RWPE2 (cell line): ENCODE results near the gene GALNT18.

Experiments used
- ATAC-seq: fragments of 200-7000 bp; cut with Tn5 transposase; 3 replicates; pipeline ENCODE4 v1.9.1; 2021; ENCODE audit warnings: low read depth
- DNase-seq: peaks from one replicate; pipeline ENCODE4 v3.0.0-alpha.2; 2020; ENCODE audit warnings: low spot score
- H3K27ac ChIP-seq: fragments of 450-650 bp; 2 replicates; pipeline ENCODE4 v1.5.1; 2017; ENCODE audit warnings: mild to moderate bottlenecking; ENCODE audit not compliant: poor library complexity, severe bottlenecking
- H3K27me3 ChIP-seq: fragments of 250-450 bp; sonication (Bioruptor Pico); 2 replicates; pipeline ENCODE4 v1.5.1; 2021; ENCODE audit warnings: mild to moderate bottlenecking, moderate library complexity; ENCODE audit not compliant: insufficient read depth, poor library complexity, severe bottlenecking
- H3K36me3 ChIP-seq: fragments of 250-450 bp; sonication (Bioruptor Pico); 2 replicates; pipeline ENCODE4 v1.5.1; 2020; ENCODE audit warnings: low read depth, mild to moderate bottlenecking, moderate library complexity
- H3K4me1 ChIP-seq: fragments of 250-450 bp; sonication (Bioruptor Pico); 2 replicates; pipeline ENCODE4 v1.5.1; 2021; ENCODE audit warnings: mild to moderate bottlenecking, moderate library complexity; ENCODE audit not compliant: insufficient read depth, poor library complexity, severe bottlenecking
- H3K4me3 ChIP-seq: fragments of 250-450 bp; sonication (Bioruptor Pico); 2 replicates; pipeline ENCODE4 v1.5.1; 2021; ENCODE audit warnings: mild to moderate bottlenecking, moderate library complexity; ENCODE audit not compliant: severe bottlenecking
- H3K9me3 ChIP-seq: fragments of 250-450 bp; sonication (Bioruptor Pico); 2 replicates; pipeline ENCODE4 v1.5.1; 2021; ENCODE audit warnings: mild to moderate bottlenecking, moderate library complexity; ENCODE audit not compliant: severe bottlenecking
- TF ChIP-seq, protein P1 (sequence below): fragments of 450-650 bp; IDR thresholded peaks from one replicate; pipeline ENCODE4 v1.5.1; 2017; ENCODE audit warnings: mild to moderate bottlenecking, moderate library complexity; ENCODE audit not compliant: poor library complexity, severe bottlenecking

The GALNT18 gene

DNA sequence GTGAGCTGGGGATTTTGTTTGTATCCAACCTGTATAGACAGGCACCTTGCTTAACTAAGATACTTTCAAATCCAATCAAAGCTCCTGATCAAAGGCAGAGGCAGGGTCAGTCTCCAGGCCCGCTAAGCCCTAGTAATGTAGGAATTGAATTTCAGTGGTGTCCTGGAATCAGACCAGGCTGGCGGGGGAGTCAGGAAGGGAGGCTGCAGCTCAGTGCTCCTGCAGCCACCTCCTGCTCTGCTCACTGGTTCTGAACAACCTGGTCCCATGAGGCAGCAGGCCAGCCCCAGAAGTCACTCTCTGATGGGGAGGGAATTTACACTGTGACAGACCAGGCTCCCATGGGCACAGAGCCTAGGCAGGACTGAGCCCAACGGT, 38.5 kb upstream of the GALNT18 start:
- no peak for ATAC-seq
- Histone ChIP-seq H3K27me3 (peaks cover 5% of the 10 kb centered on the region), H3K4me3 (no peak overlapping the region), H3K27ac (no peak overlapping the region), H3K36me3 (no peaks in the 10 kb centered on the region), H3K9me3 (no peaks in the 10 kb centered on the region), H3K4me1 (no peaks in the 10 kb centered on the region)
- no peak for DNase-seq
- TF ChIP-seq, protein P1, sequence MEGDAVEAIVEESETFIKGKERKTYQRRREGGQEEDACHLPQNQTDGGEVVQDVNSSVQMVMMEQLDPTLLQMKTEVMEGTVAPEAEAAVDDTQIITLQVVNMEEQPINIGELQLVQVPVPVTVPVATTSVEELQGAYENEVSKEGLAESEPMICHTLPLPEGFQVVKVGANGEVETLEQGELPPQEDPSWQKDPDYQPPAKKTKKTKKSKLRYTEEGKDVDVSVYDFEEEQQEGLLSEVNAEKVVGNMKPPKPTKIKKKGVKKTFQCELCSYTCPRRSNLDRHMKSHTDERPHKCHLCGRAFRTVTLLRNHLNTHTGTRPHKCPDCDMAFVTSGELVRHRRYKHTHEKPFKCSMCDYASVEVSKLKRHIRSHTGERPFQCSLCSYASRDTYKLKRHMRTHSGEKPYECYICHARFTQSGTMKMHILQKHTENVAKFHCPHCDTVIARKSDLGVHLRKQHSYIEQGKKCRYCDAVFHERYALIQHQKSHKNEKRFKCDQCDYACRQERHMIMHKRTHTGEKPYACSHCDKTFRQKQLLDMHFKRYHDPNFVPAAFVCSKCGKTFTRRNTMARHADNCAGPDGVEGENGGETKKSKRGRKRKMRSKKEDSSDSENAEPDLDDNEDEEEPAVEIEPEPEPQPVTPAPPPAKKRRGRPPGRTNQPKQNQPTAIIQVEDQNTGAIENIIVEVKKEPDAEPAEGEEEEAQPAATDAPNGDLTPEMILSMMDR: no peak

DNA sequence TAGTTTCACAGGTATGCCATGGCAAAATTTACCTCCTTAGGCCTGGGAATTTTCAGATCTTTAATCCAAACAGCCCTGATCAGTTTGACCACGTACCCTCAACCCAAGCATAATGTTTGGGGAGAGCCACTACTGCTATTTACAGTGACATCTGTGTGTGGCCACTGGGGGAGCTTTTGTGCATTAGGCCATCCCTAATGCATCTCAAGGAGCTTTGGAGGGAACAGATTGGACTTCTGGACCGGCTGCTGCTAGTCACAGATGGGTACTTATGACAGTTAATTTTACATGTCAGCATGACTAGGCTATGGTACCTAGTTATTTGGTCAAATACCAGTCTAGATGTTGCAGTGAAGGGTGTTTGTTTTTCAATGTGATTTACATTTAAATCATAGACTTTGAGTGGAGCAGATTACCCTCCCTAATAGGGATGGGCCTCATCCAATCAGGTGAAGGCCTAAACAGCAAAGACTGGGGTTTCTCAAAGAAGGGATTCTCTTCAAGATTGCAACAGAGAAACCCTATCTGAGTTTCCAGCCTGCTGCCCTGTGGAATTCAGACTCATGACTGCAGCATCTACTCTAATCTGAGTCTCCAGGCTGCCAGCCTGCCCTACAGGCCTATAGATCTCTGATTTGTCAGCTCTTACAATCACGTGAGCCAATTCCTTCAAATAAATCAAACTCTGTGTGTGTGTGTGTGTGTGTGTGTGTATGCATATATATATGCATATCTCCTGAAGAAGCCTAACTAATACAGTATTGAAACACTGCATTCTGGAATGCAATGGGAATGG, 38.0 kb upstream of the GALNT18 start:
- ATAC-seq: no peak
- Histone ChIP-seq H3K4me3 (no peak overlapping the region), H3K27ac (no peak overlapping the region), H3K9me3 (no peaks in the 10 kb centered on the region), H3K4me1 (no peaks in the 10 kb centered on the region), H3K36me3 (no peaks in the 10 kb centered on the region), H3K27me3 (peaks cover 5% of the 10 kb centered on the region)
- no peak for DNase-seq
- TF ChIP-seq, protein P1: peak; percentile 22

- Histone ChIP-seq H3K9me3 (no peaks in the 10 kb centered on the region), H3K27me3 (no peaks in the 10 kb centered on the region), H3K36me3 (no peaks in the 10 kb centered on the region), H3K4me3 (no peak overlapping the region), H3K27ac (no peak overlapping the region), H3K4me1 (no peaks in the 10 kb centered on the region)
- ATAC-seq: no peak
- no peak for DNase-seq
- TF ChIP-seq, protein P1: no peak
Measured at GRCh38 chr11:11657218-11657955, 35.6 kb upstream of the GALNT18 start.

DNA sequence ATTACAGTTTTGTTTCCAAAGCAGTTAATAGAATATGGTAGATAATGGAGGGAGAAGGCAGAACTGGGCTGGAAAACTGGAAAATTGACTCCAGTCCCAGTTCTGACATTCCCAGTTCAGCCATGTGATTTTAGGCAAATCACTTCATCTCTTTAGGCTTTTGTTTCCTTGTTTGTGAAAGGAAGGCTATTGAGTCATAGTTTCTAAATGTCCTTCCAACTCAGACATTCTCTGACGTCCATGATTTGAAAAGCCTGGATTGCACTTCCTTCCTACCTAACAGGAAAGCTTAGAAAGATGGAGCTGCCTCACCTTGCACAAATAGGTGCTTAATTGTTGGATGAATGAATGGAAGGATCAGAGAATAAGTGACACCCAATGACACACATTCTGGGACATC, 19.8 kb upstream of the GALNT18 start:
- Histone ChIP-seq H3K36me3 (no peaks in the 10 kb centered on the region), H3K9me3 (no peaks in the 10 kb centered on the region), H3K4me1 (no peaks in the 10 kb centered on the region), H3K27me3 (no peaks in the 10 kb centered on the region), H3K27ac (no peak overlapping the region), H3K4me3 (no peak overlapping the region)
- no peak for ATAC-seq
- TF ChIP-seq, protein P1: no peak
- DNase-seq: no peak

DNA sequence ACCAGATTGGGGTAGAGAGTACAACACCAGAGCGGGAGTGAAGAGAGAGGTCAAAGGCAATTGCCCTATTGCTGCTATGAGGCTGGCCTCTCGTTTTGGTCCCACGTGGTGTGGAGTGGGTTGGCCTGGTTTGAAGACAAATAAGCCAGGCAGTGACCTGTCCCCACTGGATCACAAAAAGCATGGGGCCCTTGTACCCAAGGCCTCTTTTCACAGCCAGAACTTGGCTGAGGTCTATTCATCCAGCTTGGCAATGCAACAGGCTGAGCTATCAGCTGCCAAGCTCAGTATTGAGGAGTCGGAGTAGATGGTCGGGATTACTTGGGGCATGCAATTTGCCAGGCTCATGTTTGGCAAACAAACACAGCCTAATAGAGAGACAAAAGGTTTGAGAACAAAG, 19.2 kb upstream of the GALNT18 start:
- H3K4me3 ChIP-seq: no peak overlapping the region
- no peak for ATAC-seq
- no peaks in the 10 kb centered on the region for H3K36me3 ChIP-seq
- H3K27ac ChIP-seq: no peak overlapping the region
- H3K9me3 ChIP-seq: no peaks in the 10 kb centered on the region
- H3K4me1 ChIP-seq: no peaks in the 10 kb centered on the region
- no peaks in the 10 kb centered on the region for H3K27me3 ChIP-seq
- TF ChIP-seq, protein P1: no peak
- DNase-seq: no peak
